Prostate gland (tissue), 2 donors: Measurements from ENCODE around the gene MNX1. TPM values are rescaled to one million over a fixed set of nuclear protein-coding genes. Genes with fewer than 3 reads are reported as not detected.

Experiments
- DNase-seq: peaks from one replicate; pipeline ENCODE4 v3.0.0-alpha.2; 2019; ENCODE audit warnings: low spot score
- H3K27ac ChIP-seq, 2 donors: fragments of 200-600 bp; sonication (generic); 2 replicates each; pipeline ENCODE4 v1.5.1; 2017 to 2019
- H3K27me3 ChIP-seq: fragments of 200-600 bp; sonication (generic); replicated peaks from 2 replicates; pipeline ENCODE4 v1.5.1; 2019; ENCODE audit not compliant: insufficient read depth
- H3K36me3 ChIP-seq, 2 donors: fragments of 200-600 bp; sonication (generic); 1 replicate in 1 of 2; 2 replicates in 1 of 2; pipeline versions ENCODE4 v1.5.1 to v1.8.1; 2017 to 2019
- H3K4me1 ChIP-seq: fragments of 200-600 bp; sonication (generic); replicated peaks from 2 replicates; pipeline ENCODE4 v1.5.1; 2019
- H3K4me3 ChIP-seq, 2 donors: fragments of 200-600 bp; sonication (generic); 2 replicates each; pipeline ENCODE4 v1.5.1; 2017 to 2019
- H3K9me3 ChIP-seq: fragments of 200-600 bp; sonication (generic); 2 replicates; pipeline ENCODE4 v1.5.1; 2017
- CTCF ChIP-seq, 4 experiments: fragments of 200-600 bp in 2 of 4; fragments of 450-650 bp in 2 of 4; sonication (generic) in 2 of 4; IDR thresholded peaks; 1 replicate in 3 of 4; 2 replicates in 1 of 4; pipeline ENCODE4 v1.5.1; 2016 to 2019; ENCODE audit warnings: antibody characterized with exemption in 4 of 4, mild to moderate bottlenecking in 2 of 4, moderate library complexity in 2 of 4
- POLR2A ChIP-seq: fragments of 450-650 bp; IDR thresholded peaks from one replicate; pipeline ENCODE4 v1.6.1; 2016; ENCODE audit warnings: antibody characterized with exemption, mild to moderate bottlenecking
- POLR2AphosphoS5 ChIP-seq: sonication (generic); formaldehyde crosslinking; IDR thresholded peaks from one replicate; pipeline ENCODE4 v1.6.1; 2017; ENCODE audit warnings: antibody characterized with exemption
- WGBS: methylation state at CpG from one replicate; pipeline ENCODE4 v1.1.5; 2018; 5-methylcytosine and 5-hydroxymethylcytosine counted together
- intact Hi-C: fragments of 100-400 bp; cut with DNase I; formaldehyde crosslinking; loops from one replicate; pipeline ENCODE4 v1.14.2; 2022
- total RNA-seq, 2 donors: library from RNA; depleted of rRNA; stranded (reverse); fragments of >200 nt; gene quantifications; one replicate each; pipeline ENCODE4 v1.1.0, GENCODE V29; 2016

The MNX1 gene
- total RNA-seq, 2 donors from 2014 or later, result 2.2 to 2.9 TPM

GRCh38 chr7:157005456-157006204 is 4.8 kb downstream of the MNX1 start:
- DNase-seq, result no peak
- Histone ChIP-seq H3K27me3 (peaks cover 48% of the 10 kb centered on the region), H3K4me3 (no peak overlapping the region), H3K4me1 (no peaks in the 10 kb centered on the region), H3K36me3 (no peaks in the 10 kb centered on the region), H3K27ac (no peak overlapping the region), H3K9me3 (no peaks in the 10 kb centered on the region)
- intact Hi-C loops, result no loop called here
- TF ChIP-seq POLR2A (no peak), CTCF (IDR thresholded peaks at IDR 0.05) (no peak), POLR2AphosphoS5 (no peak)
- WGBS, result 7% methylated on average over 63 of the region's 77 CpGs

DNA sequence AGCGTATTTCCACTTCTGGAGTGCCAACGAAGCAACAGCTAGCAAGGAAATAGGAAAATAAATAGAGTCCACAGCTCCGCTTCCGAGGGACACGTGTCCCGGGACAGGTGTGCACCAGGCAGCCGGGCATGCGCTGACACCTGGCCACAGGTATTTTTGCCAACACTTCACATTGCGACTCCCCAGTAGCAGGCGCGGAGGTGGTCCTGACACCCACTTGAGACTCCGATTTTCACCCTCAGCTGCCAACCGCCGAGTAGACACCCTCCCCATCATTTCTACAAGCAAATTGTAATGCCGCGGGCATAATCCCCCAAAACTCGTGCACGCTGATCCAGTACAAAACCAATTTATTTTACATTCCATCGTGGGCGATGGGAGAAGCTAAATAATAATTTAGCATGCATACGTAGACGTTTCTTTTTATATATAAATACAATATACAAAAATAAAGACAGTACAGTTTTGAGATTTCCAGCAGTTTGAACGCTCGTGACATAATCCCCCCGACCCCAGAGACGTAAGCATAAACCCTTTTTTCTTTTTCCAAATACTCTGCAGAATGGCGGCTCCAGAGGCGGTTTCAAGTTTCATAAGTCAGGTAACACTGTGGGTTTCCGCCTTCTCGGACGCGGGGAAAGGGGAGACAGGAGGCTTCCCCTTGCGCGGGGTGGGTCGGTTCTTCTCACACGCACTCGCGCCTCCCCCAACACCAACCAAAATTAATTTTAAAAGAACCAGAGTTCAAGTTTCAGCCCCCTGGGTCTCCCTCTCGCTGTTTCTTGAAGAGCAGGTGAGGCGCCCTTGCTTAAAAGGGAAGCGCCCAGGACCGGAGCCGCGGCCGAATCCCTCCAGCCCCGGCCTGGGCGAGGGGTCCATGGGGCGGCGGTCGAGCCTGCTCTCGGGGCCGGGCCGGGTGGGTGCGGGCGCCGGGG is 5.7 kb downstream of the MNX1 start:
- Histone ChIP-seq H3K36me3 (no peaks in the 10 kb centered on the region), H3K9me3 (no peaks in the 10 kb centered on the region), H3K27ac (no peak overlapping the region), H3K4me3 (no peak overlapping the region), H3K4me1 (peaks cover 4% of the 10 kb centered on the region), H3K27me3 (peaks cover 52% of the 10 kb centered on the region)
- TF ChIP-seq POLR2AphosphoS5 (no peak), CTCF (IDR thresholded peaks at IDR 0.05) (no peak), POLR2A (no peak)
- no peak for DNase-seq
- WGBS, result 8% methylated on average over 56 of the region's 56 CpGs
- intact Hi-C loops, result no loop called here

DNA sequence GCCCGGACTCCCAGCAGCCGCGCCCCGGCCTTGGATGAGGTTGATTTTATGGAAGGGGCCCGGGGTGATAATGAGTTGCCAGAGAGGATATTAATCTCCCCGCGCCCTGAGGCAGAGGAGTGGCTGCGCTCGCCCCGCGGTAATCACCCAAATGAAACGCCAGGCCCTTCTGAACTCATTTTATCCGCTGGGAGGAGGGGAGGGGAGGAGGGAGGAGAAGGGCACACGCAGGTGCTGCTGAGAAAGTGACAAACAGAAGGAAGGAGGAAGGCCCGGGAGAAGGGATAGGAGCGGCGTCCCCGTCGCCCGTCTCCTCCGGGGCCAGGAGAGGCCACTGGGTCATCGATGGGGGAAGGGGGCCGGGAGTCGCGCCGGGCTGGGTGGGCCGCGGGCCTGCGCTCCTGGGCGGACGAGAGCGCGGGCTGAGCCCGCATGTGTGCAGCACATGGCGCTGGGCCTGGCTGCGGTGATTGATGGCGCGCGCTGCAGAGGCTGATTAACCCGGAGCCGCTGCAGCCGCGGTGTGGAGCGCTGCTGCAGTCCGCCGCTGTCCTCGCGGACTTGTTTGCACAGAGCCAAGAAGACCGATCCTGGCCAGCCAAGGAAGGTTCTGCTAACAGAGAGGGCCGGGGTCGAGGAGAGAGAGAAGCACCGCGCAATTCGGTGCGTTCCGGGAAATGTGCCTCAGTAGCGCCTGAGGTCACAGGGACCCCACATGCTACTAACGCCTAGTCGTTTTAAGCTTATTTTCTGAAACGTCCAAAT is 6.5 kb downstream of the MNX1 start:
- H3K4me3 ChIP-seq, result no peak overlapping the region
- no peak for DNase-seq
- no peak for TF ChIP-seq POLR2AphosphoS5
- H3K36me3 ChIP-seq, result no peaks in the 10 kb centered on the region
- no peak overlapping the region for H3K27ac ChIP-seq
- peaks cover 53% of the 10 kb centered on the region for H3K27me3 ChIP-seq
- WGBS, result 4% methylated on average over 56 of the region's 60 CpGs
- no peaks in the 10 kb centered on the region for H3K9me3 ChIP-seq
- intact Hi-C loops, result no loop called here
- peaks cover 8% of the 10 kb centered on the region for H3K4me1 ChIP-seq

- Histone ChIP-seq H3K4me1 (peaks cover 8% of the 10 kb centered on the region), H3K27ac (no peak overlapping the region), H3K27me3 (peaks cover 50% of the 10 kb centered on the region), H3K9me3 (no peaks in the 10 kb centered on the region), H3K4me3 (no peak overlapping the region), H3K36me3 (no peaks in the 10 kb centered on the region)
- no peak for TF ChIP-seq POLR2AphosphoS5
- TF ChIP-seq CTCF (IDR thresholded peaks at IDR 0.05), result no peak
- WGBS, result 31% methylated on average over 6 of the region's 6 CpGs
- intact Hi-C loops, result no loop called here
- no peak for DNase-seq
Measured at GRCh38 chr7:157003445-157003755, 7.1 kb downstream of the MNX1 start.

GRCh38 chr7:157002819-157003421 is 7.5 kb downstream of the MNX1 start:
- no peaks in the 10 kb centered on the region for H3K36me3 ChIP-seq
- H3K9me3 ChIP-seq, result no peaks in the 10 kb centered on the region
- peaks cover 8% of the 10 kb centered on the region for H3K4me1 ChIP-seq
- intact Hi-C loops, result no loop called here
- peaks cover 50% of the 10 kb centered on the region for H3K27me3 ChIP-seq
- no peak overlapping the region for H3K27ac ChIP-seq
- H3K4me3 ChIP-seq, result no peak overlapping the region
- TF ChIP-seq POLR2A (no peak), CTCF (IDR thresholded peaks at IDR 0.05) (no peak), POLR2AphosphoS5 (no peak)
- DNase-seq, result no peak
- 12% methylated on average over 47 of the region's 47 CpGs for WGBS
